Measurements from ENCODE around the gene LAP3. TPM values are rescaled to one million over a fixed set of nuclear protein-coding genes. Genes with fewer than 3 reads are reported as not detected.
A peak's percentile ranks its signal among the peaks of the same experiment; 100 is the strongest.

LAP3 gene
- total RNA-seq, 1 experiment from 2014 or later: 70.6 TPM

GRCh38 chr4:17595471-17596005 lies 18.5 kb downstream of the LAP3 start:
- no peak for DNase-seq
- H3K9me3 Mint-ChIP-seq (ENCODE audit: low read depth, unreplicated experiment): no peaks in the 10 kb centered on the region
- H3K27me3 Mint-ChIP-seq (ENCODE audit: unreplicated experiment): no peaks in the 10 kb centered on the region
- CTCF ChIA-PET: no interaction called here
- H3K27ac Mint-ChIP-seq (ENCODE audit: unreplicated experiment): no peak overlapping the region
- no peak overlapping the region for H3K4me3 Mint-ChIP-seq (ENCODE audit: low read depth, unreplicated experiment)
- intact Hi-C loops (cut with micrococcal nuclease; ENCODE audit: unreplicated experiment): loop anchor here (5.0 kb wide), 1 partner anchor 212 kb away; no protein-coding TSS in a partner anchor
- H3K4me1 Mint-ChIP-seq (ENCODE audit: low read depth, unreplicated experiment): no peaks in the 10 kb centered on the region
- BruUV-seq (replicated peaks): no TSS peak
- peaks cover 12% of the 10 kb centered on the region for H3K36me3 Mint-ChIP-seq (ENCODE audit: insufficient read depth, unreplicated experiment)
- TF ChIP-seq, protein P1, sequence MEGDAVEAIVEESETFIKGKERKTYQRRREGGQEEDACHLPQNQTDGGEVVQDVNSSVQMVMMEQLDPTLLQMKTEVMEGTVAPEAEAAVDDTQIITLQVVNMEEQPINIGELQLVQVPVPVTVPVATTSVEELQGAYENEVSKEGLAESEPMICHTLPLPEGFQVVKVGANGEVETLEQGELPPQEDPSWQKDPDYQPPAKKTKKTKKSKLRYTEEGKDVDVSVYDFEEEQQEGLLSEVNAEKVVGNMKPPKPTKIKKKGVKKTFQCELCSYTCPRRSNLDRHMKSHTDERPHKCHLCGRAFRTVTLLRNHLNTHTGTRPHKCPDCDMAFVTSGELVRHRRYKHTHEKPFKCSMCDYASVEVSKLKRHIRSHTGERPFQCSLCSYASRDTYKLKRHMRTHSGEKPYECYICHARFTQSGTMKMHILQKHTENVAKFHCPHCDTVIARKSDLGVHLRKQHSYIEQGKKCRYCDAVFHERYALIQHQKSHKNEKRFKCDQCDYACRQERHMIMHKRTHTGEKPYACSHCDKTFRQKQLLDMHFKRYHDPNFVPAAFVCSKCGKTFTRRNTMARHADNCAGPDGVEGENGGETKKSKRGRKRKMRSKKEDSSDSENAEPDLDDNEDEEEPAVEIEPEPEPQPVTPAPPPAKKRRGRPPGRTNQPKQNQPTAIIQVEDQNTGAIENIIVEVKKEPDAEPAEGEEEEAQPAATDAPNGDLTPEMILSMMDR (IDR thresholded peaks at IDR 0.05; ENCODE audit: unreplicated experiment): no peak

GRCh38 chr4:17597517-17597916 lies 20.5 kb downstream of the LAP3 start:
- CTCF ChIA-PET: no interaction called here
- peaks cover 12% of the 10 kb centered on the region for H3K36me3 Mint-ChIP-seq (ENCODE audit: insufficient read depth, unreplicated experiment)
- H3K27me3 Mint-ChIP-seq (ENCODE audit: unreplicated experiment): no peaks in the 10 kb centered on the region
- H3K4me3 Mint-ChIP-seq (ENCODE audit: low read depth, unreplicated experiment): no peak overlapping the region
- no peak overlapping the region for H3K27ac Mint-ChIP-seq (ENCODE audit: unreplicated experiment)
- TF ChIP-seq, protein P1 (IDR thresholded peaks at IDR 0.05; ENCODE audit: unreplicated experiment): no peak
- no peaks in the 10 kb centered on the region for H3K9me3 Mint-ChIP-seq (ENCODE audit: low read depth, unreplicated experiment)
- H3K4me1 Mint-ChIP-seq (ENCODE audit: low read depth, unreplicated experiment): no peaks in the 10 kb centered on the region
- intact Hi-C loops (cut with micrococcal nuclease; ENCODE audit: unreplicated experiment): loop anchor here (5.0 kb wide), 1 partner anchor 210 kb away; no protein-coding TSS in a partner anchor
- no TSS peak for BruUV-seq (replicated peaks)
- peak; percentile 28 for DNase-seq

GRCh38 chr4:17599826-17600225 lies 22.8 kb downstream of the LAP3 start:
- no peaks in the 10 kb centered on the region for H3K9me3 Mint-ChIP-seq (ENCODE audit: low read depth, unreplicated experiment)

DNA sequence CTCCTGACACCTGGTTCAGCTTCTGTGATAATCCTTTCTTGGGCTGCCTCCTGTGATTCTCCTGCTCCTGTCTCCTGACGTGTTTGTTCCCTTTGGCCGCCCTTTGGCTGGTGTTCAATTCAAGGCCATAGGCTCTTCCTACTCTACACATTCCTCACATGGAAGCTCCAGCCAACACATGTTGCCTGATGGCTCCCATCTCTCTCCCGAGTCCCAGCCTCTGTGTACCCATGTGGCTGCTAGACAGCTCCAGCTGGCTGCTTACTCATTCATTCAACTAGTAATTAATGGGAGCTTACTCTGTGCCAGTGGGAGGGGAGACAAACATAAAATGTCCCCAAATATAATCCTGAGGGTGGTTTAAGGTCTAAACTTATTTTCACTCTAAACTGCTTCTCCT lies 28.2 kb downstream of the LAP3 start:
- no peaks in the 10 kb centered on the region for H3K9me3 Mint-ChIP-seq (ENCODE audit: low read depth, unreplicated experiment)

More at GRCh38 chr4:17599826-17600225, 22.8 kb downstream of the LAP3 start:
- no peak for DNase-seq
- no peak overlapping the region for H3K27ac Mint-ChIP-seq (ENCODE audit: unreplicated experiment)
- H3K4me3 Mint-ChIP-seq (ENCODE audit: low read depth, unreplicated experiment): no peak overlapping the region
- TF ChIP-seq, protein P1 (IDR thresholded peaks at IDR 0.05; ENCODE audit: unreplicated experiment): no peak
- BruUV-seq (replicated peaks): no TSS peak
- CTCF ChIA-PET: no interaction called here
- H3K4me1 Mint-ChIP-seq (ENCODE audit: low read depth, unreplicated experiment): no peaks in the 10 kb centered on the region
- no peaks in the 10 kb centered on the region for H3K27me3 Mint-ChIP-seq (ENCODE audit: unreplicated experiment)
- intact Hi-C loops (cut with micrococcal nuclease; ENCODE audit: unreplicated experiment): loop anchor here (5.0 kb wide), 1 partner anchor 207 kb away; no protein-coding TSS in a partner anchor
- peaks cover 12% of the 10 kb centered on the region for H3K36me3 Mint-ChIP-seq (ENCODE audit: insufficient read depth, unreplicated experiment)

More for the DNA sequence above, 28.2 kb downstream of the LAP3 start:
- Mint-ChIP-seq H3K27me3 (ENCODE audit: unreplicated experiment) (no peaks in the 10 kb centered on the region), H3K27ac (ENCODE audit: unreplicated experiment) (no peak overlapping the region), H3K36me3 (ENCODE audit: insufficient read depth, unreplicated experiment) (peaks cover 11% of the 10 kb centered on the region), H3K4me1 (ENCODE audit: low read depth, unreplicated experiment) (no peaks in the 10 kb centered on the region), H3K4me3 (ENCODE audit: low read depth, unreplicated experiment) (no peak overlapping the region)
- no peak for DNase-seq
- CTCF ChIA-PET: interaction anchor here (0.6 kb wide), 1 partner anchor 47 kb away, joined by 3 read pairs; no protein-coding TSS in a partner anchor
- TF ChIP-seq, protein P1 (IDR thresholded peaks at IDR 0.05; ENCODE audit: unreplicated experiment): no peak
- intact Hi-C loops (cut with micrococcal nuclease; ENCODE audit: unreplicated experiment): no loop called here
- no TSS peak for BruUV-seq (replicated peaks)

Data from Calu3 (cell line).